HG03097 (cell line): ENCODE measurements around the gene MAML3.
A peak's percentile ranks its signal among the peaks of the same experiment; 100 is the strongest.

Experiments
- ATAC-seq: cut with Tn5 transposase; IDR thresholded peaks from one replicate; pipeline ENCODE4 v1.9.1; 2021; ENCODE audit not compliant: unreplicated experiment, low FRiP score

Gene MAML3

DNA sequence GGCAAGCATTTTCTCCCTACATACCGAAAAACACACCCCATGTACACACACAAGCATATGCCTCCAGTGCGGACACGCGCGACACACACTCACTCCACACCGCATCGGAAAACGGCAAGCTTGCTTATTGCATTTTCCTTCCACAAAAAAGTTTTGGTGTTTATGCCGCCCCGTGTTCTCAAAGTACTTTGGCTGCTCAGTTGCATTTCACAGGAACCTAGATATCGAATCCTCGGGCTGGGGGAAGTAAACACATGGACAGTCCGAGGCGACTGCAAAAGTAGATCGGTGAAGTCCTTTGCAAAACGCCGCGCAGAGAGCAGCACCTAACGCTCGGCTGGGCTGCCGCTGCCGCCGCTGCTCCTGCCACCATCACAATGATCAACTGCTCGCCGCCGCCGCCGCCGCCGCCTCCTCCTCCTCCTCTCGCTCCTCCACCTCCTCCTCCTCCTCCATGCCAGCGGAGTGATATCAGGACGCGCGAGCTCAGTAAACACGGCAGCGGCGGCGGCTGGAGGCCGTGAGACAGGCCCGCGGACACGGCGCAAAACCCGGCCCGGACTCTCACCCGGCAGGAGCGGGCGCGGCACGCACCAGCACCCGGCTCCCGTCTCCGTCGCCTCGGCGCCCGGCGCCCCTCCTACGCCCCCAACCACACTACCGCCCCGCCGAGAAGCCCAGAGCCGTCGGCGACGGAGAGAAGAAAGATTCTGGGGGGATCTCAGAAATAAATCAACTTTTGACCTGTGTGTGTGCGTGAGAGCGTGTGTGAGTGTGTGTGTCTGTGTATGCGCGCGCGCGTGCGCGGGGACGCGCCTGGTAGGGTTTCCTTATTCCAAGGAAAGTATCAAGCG, at the start of gene MAML3:
TSS of gene MAML3 (minus strand) at position 467 of the 854 bp plus-strand sequence. CDS start 857 bp downstream, outside the sequence.
- peak; percentile 35 for ATAC-seq

DNA sequence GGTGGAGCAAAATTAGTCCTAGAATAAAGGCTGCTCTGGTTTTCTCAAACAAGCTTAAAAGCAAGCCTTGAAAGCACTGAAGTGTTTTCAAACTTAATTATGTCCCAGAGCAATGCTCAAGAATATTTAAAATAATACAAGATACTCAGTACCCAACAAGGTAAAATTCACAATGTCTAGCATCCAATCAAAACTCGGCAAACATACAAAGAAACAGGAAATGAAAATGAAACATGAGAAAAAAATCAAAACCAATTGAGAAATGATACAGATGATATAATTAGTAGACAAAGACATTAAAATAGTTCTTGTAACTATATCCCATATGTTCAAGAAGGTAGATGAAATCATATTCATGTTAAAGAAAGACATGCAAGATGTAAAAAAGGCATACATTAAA, 45.0 kb upstream of the MAML3 start:
- ATAC-seq = no peak

DNA sequence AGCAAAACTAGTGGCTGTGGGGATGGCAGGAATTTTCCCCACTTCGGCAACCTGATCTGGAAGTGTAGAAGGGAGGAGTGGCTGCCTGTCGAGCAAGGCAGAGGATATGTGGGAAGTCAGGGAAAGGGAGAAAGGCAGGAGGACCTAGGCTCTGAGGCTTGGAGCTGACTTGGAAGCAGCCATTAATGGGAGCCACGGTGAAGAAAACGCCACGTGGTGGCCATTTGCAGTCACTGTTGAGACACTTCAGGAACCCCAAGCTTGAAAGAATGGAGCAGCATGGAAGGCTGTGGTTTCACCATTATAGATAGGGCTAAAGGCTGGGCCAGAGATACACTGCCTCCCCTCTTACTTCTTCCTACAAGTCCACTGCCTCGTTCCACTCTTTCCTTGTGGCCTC, 41.8 kb upstream of the MAML3 start:
- ATAC-seq = no peak

- ATAC-seq = no peak
These were observed 35.8 kb upstream of the MAML3 start for GRCh38 chr4:140189805-140190204.

DNA sequence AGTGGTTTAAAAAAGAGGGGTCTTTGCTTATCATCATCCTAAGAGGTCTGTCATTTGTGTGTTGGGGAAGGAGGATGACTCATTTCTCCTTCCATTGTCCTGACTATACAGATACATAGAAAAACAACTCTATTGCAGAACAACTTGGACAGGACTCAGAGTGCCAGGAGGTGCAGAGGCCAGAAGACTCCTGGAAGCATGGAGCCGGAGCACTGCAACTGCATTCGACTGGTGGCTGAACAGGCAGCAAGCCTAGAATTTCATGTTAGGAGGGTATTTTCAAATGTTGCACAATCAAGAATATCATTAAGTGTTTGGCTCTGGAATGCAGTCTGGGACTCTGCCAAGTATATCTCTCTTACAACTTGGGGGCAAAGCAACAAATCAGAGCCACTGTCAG, 35.0 kb upstream of the MAML3 start:
- no peak for ATAC-seq

GRCh38 chr4:140187316-140187695, 33.3 kb upstream of the MAML3 start:
- ATAC-seq = no peak

DNA sequence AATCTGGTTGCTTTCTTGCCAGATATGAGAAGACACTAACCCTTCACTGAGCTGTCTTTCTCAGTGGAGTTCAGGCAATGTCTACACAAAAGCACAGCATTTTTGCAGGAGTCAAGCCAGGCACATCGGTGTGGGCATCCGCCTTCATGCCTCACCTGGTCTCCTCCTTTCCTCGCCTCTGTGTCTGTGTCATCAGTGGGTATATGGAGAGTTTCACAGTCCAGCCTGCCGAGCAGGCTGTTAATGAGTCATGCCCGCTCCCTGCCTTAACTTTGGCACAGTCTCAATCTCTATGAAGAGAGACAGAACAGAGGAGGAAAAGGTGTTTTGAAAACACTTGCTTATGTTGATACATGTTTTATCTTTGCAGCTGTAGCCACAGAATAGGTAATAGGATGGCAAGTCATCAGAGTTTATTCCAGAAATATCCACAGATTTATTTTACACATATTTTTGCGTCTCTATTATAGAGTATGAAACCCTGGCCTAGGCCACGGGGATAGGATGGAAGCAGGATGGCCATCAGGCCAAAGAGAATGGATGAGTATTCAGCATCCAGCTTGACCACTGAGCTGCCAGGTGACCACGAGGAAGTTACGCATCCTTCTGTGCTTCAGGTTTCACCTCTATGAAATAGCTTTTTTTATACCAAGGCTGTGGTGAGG, 32.8 kb upstream of the MAML3 start:
- ATAC-seq = no peak

- no peak for ATAC-seq
These were observed 32.1 kb upstream of the MAML3 start for GRCh38 chr4:140186082-140186438.

GRCh38 chr4:140185412-140186081, 31.6 kb upstream of the MAML3 start:
- ATAC-seq = no peak

DNA sequence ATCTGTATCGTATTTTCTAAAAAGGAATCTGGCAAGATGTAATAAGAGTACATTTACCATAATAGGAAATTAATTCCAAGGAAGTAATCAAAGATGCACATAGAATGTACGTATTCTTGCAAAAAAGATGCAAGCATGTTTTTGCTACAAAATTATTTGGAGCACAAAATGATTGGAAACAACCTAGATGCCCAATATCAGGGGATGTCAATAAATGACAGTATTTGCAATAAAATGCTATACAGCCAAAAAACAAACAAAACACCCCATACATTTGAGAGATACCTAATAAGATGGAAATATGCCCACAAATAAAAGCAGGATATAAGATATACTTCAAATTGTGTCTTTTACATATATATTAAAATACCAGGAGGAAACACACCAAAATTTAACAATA, 29.3 kb upstream of the MAML3 start:
- no peak for ATAC-seq

GRCh38 chr4:140180577-140180976, 26.6 kb upstream of the MAML3 start:
- no peak for ATAC-seq

GRCh38 chr4:140176735-140177134, 22.8 kb upstream of the MAML3 start:
- no peak for ATAC-seq

- no peak for ATAC-seq
These were observed 20.6 kb upstream of the MAML3 start for GRCh38 chr4:140174543-140174942.

- no peak for ATAC-seq
These were observed 19.0 kb upstream of the MAML3 start for GRCh38 chr4:140172960-140173359.

- ATAC-seq = no peak
These were observed 16.3 kb upstream of the MAML3 start for GRCh38 chr4:140170299-140170698.

DNA sequence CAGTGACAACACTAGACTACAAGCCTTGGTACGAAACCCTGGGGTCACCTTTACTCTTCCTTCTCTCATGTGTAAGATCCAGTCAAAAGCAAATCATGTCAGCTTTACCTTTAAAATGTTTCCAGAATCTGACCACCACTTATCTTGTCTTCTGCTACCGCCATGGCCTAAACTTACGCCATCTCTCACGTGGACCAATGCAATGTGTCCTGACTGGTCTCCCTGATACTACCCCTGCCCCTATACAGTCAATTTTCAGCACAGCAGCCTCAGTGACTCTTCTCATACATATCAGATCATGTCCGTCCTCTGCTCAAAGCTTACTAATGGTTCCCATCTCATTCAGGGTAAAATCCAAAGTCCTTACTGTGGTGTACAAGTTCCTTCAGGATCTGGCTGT, 15.0 kb upstream of the MAML3 start:
- no peak for ATAC-seq

DNA sequence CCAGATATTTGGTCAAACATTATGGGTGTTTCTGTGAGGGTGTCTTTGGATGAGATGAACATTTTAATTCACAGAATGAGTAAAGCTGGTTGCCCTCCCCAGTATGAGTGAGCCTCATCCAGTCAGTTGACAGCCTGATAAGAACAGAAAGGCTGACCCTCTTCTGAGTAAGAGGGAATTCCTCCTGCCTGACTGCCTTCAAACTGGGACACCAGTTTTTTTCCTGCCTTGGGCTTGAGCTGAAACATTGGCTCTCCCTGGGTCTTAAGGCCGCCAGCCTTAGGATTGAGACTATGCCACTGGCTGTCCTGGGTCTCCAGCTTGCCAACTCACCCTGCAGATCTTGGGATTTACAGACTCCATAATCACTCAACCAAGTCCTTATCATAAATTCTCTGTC, 14.5 kb upstream of the MAML3 start:
- ATAC-seq = no peak

- no peak for ATAC-seq
These were observed 9.2 kb upstream of the MAML3 start for GRCh38 chr4:140163029-140163810.

GRCh38 chr4:140162596-140162995, 8.6 kb upstream of the MAML3 start:
- no peak for ATAC-seq

- no peak for ATAC-seq
These were observed 4.5 kb upstream of the MAML3 start for GRCh38 chr4:140158365-140159030.
